GM21528 (cell line): ENCODE measurements around the gene C20orf144.
"Not testable (repeated sequence)": the region's sequence is repeated elsewhere in the genome, so short reads cannot be mapped to it uniquely, and the experiment has no call there.

Experiments used
- ATAC-seq: cut with Tn5 transposase; IDR thresholded peaks from one replicate; pipeline ENCODE4 v1.9.1; 2021; ENCODE audit warnings: mild to moderate bottlenecking, moderate library complexity; ENCODE audit not compliant: unreplicated experiment, low FRiP score

Gene C20orf144

GRCh38 chr20:33689493-33689892 lies 27.4 kb downstream of the C20orf144 start:
- ATAC-seq: no peak

- ATAC-seq: no peak
These were observed 27.8 kb downstream of the C20orf144 start for GRCh38 chr20:33689973-33690372.

DNA sequence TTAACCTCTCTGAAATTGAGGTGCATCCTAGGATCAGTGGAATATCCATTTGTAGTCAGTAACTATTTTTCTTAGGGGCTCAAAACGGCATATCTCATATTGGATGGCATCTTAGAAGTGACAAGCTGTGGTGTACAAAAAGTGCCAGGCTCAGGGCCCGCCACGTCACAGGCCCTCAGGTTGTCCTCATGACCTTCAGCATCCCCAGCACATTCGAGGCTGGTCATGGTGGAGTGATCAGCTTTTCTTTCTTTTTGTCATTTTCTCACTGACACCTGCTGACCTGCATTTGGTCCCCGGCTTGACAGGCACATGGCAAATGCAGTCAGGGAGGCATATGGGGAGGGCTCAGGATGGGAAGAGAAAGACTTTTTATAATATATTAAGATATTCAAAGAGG lies 31.2 kb downstream of the C20orf144 start:
- no peak for ATAC-seq

DNA sequence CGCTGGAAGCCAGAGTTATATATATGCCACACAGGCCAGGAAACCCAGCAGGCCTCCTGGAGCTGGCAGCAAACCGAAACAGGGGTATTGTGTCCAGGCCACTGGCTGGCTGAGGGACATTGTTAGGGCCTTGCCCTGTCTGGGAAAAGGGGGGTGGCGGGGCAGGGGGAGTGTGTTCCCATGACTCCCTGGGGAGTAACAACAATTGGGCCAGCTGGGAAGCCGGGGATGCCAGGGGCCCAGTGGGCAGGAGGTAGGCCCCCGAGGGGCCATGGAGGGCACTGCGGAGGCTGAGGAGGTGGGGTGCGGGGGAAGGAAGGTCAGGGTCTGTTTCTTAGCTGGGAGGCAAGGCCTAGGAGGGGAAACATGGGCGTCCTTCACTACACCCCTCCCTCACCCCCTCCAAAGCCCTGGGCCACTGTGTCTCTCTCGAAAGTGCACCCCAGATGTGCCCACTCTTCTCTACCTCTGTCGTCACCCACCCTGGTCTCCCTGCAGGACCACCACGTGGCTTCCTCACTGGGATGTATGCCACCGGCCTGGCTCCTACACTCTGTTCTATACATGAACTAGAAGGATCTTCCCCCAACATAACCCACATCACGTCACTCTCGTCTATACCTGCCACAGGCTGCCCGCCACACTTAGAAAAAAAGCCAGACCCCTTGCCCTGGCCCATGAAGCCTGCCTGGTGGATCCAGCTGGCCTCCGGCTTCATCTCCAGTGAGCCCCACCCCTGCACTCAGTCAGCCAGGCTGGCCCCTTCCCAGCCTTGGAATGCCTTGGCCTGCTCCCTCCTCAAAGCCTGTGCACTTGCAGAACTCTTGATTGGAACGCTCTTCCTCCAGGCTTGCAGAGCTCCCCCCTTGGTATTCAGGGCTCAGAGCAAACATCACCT lies 31.9 kb downstream of the C20orf144 start:
- ATAC-seq: no peak

DNA sequence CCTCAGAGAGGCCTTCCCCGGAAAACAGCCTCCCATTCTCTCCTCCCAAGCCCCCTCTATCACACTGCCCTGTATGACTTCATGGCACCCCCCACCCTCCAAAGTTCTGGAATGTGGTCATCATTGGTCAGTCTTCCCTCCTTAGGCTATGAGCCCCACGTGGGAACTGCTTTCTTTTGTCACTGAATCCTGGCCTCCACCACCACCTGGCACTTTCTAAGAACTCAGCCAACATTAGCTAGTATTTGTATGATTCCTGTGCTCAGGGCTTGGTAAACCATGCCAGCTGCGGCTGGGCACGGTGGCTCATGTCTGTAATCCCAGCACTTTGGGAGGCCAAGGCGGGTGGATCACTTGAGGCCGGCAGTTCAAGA lies 32.5 kb downstream of the C20orf144 start:
- no peak for ATAC-seq

- no peak for ATAC-seq
These were observed 34.3 kb downstream of the C20orf144 start for GRCh38 chr20:33696448-33696847.

- ATAC-seq: no peak
These were observed 35.0 kb downstream of the C20orf144 start for GRCh38 chr20:33697129-33697528.

GRCh38 chr20:33698966-33699365 lies 36.8 kb downstream of the C20orf144 start:
- not testable (repeated sequence) for ATAC-seq

DNA sequence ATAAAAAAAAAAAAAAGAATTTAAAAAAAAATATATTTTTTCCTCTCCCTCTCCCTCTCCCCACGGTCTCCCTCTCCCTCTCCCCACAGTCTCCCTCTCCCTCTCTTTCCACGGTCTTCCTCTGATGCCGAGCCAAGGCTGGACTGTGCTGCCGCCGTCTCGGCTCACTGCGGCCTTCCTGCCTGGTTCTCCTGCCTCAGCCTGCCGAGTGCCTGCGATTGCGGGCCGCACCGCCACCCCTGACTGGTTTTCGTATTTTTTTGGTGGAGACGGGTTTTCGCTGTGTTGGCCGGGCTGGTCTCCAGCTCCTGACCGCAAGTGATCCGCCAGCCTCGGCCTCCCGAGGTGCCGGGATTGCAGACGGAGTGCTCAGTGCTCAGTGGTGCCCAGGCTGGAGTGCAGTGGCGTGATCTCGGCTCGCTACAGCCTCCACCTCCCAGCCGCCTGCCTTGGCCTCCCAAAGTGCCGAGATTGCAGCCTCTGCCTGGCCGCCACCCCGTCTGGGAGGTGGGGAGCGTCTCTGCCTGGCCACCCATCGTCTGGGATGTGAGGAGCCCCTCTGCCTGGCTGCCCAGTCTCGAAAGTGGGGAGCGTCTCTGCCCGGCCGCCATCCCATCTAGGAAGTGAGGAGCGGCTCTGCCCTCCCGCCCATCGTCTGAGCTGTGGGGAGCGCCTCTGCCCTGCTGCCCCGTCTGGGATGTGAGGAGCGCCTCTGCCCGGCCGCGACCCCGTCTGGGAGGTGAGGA lies 38.7 kb downstream of the C20orf144 start:
- not testable (repeated sequence) for ATAC-seq

GRCh38 chr20:33701629-33702450 lies 39.7 kb downstream of the C20orf144 start:
- no peak for ATAC-seq

GRCh38 chr20:33702861-33703260 lies 40.7 kb downstream of the C20orf144 start:
- no peak for ATAC-seq

GRCh38 chr20:33703498-33704137 lies 41.5 kb downstream of the C20orf144 start:
- ATAC-seq: no peak

DNA sequence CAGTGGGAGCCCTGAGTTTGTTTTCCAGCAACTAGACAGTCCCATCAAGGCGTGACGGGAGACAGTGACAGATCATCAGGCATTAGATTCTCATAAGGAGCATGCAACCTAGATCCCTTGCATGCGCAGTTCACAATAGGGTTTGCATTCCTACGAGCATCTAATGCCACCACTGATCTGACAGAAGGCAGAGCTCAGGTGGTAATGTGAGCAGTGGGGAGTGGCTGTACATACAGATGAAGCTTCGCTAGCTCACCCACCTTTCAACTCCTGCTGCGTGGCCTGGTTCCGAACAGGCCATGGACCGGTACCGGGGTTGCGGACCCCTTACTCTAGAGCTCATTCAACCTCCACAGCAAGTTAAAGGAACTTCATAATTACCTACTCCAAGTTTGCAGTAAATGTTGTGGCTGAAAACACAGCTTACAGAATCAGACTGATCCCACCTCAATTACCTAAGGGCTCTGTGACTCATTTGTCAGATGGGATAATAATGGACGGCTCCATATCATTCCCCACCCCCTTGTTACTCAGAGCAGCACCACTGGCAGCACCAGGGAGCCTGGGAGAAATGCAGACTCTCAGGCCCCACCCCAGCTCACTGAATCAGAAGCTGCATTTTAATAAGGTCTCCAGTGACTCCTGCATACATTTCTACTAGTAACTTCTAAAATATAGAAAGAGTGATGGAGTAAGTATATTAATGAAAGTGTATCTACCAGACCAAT lies 42.2 kb downstream of the C20orf144 start:
- no peak for ATAC-seq

DNA sequence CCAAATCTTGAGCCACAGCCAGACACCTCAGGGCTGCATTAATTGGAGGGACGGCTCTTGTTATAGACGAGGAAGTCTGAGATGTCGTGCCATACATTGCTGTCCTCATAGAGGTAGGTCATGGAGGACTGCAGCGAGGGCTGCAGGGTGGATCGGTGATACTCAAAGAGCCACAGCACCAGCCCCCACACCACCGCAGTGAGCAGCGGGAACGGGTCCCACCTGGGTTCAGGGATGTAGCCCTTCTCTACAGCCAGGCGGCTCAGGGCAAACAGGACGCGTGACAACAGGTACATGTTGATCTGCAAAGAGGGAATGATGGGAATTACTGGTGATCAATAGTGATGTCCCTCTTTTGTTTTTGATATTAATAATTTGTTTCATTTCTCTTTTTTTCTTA lies 45.5 kb downstream of the C20orf144 start:
- ATAC-seq: no peak

- ATAC-seq: no peak
These were observed 47.3 kb downstream of the C20orf144 start for GRCh38 chr20:33709398-33709797.

GRCh38 chr20:33709905-33710541 lies 47.9 kb downstream of the C20orf144 start:
- ATAC-seq: no peak

- ATAC-seq: no peak
These were observed 48.7 kb downstream of the C20orf144 start for GRCh38 chr20:33710681-33711445.

GRCh38 chr20:33711446-33711738 lies 49.3 kb downstream of the C20orf144 start:
- no peak for ATAC-seq
